LNCaP clone FGC (cell line): ENCODE results near the gene POLE.

Experiments used
- DNase-seq: peaks from one replicate; pipeline ENCODE4 v3.0.0-alpha.2; 2011; ENCODE audit warnings: low read depth
- H3K4me3 ChIP-seq: 2 replicates; pipeline ENCODE4 v1.5.1; 2011; ENCODE audit warnings: mild to moderate bottlenecking, low read depth, low read length, control low read depth
- TF ChIP-seq, protein P1 (sequence below): IDR thresholded peaks from 2 replicates; pipeline ENCODE4 v1.5.1; 2012; ENCODE audit warnings: mild to moderate bottlenecking; ENCODE audit not compliant: control insufficient read depth, insufficient read depth; ENCODE audit errors: extremely low read depth

The POLE gene

DNA sequence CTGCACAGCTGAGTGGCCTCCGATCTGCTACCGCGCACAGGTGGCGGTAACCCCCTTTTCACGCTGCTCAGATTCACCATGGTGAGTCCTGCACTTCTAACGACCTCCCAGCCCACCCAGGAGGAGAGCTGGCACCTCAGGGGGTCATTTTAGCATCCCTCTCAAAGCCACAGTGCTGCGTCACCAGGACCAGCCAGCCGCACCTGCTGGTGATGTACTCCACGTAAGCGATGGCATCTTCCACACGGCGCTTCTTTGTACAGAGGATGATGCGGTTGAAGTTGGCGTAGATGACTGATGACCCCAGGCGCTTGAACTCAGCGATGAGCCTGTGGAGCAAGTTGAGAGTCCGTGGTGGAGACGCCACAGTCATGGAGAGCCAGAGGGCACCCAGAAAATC lies 49.3 kb downstream of the POLE start:
- TF ChIP-seq, protein P1, sequence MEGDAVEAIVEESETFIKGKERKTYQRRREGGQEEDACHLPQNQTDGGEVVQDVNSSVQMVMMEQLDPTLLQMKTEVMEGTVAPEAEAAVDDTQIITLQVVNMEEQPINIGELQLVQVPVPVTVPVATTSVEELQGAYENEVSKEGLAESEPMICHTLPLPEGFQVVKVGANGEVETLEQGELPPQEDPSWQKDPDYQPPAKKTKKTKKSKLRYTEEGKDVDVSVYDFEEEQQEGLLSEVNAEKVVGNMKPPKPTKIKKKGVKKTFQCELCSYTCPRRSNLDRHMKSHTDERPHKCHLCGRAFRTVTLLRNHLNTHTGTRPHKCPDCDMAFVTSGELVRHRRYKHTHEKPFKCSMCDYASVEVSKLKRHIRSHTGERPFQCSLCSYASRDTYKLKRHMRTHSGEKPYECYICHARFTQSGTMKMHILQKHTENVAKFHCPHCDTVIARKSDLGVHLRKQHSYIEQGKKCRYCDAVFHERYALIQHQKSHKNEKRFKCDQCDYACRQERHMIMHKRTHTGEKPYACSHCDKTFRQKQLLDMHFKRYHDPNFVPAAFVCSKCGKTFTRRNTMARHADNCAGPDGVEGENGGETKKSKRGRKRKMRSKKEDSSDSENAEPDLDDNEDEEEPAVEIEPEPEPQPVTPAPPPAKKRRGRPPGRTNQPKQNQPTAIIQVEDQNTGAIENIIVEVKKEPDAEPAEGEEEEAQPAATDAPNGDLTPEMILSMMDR, result no peak
- DNase-seq, result no peak
- no peak overlapping the region for H3K4me3 ChIP-seq

DNA sequence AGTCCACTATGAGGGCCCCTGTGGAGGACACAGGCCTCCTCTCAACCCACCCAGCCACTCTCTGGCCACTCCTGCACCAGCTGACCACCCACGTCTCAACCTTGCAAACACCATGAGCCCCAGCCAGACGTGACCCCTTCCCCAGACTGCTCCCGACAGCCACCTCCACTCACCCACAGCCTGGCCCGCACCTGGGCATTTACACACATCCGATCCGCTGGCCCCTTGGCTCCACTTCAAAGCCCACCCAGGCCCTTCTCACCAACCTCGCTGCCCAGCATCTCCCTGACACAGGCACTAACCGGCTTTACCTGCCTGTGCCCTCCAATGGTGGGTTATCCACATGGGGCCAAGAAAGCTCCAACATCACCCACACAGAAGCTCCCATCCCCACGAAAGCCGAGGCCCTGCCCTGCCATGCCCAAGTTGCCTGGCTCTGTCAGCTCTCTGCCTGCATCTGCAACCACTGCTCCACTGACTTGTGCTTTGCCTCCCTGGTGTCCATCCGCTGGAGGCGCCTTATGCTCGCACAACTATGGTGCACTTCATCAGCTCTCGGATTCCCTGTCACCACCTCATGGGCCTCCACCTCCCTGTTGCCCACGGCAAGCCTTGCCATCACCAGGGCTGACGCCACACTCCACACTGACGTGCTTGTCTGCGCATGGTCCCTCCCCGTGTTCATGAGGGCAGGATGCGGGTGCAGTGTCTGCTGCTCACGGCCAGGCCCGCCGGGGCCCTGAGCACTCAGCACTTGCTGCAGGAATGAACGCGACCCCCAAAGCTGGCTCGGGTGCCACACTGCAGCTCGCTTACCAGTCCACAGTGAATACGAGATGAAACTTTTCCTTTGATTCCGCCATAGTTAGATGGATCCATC lies 51.8 kb downstream of the POLE start:
- TF ChIP-seq, protein P1, result no peak
- DNase-seq, result no peak
- no peak overlapping the region for H3K4me3 ChIP-seq

DNA sequence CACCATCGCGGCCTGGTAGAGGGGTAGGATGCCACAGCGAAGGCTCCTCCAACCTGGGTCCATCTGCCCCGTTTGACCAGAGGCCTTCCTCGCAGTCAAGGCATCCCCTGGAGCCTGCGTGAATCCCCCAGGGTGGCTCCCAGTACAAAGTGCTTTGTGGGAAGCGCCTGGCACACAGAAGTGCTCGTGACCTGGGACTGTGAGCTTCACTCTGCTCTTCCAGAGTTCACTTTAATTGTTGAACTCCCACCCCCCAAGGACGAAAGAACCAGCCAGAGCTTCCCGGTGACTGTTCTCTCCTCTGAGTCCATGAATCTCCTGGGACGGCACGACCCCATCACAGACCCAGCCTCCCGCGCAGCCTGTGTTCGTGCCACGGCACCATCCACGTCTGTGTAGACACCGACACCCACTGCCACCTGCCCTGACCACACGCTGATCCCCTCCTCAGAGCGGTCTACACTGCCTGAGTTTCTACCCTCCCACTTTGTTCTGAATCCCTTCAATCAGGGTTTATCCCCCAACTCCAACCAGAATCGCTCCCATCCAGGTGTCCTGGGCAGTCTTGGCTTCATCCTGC lies 52.6 kb downstream of the POLE start:
- TF ChIP-seq, protein P1, result no peak
- no peak for DNase-seq
- H3K4me3 ChIP-seq, result no peak overlapping the region

DNA sequence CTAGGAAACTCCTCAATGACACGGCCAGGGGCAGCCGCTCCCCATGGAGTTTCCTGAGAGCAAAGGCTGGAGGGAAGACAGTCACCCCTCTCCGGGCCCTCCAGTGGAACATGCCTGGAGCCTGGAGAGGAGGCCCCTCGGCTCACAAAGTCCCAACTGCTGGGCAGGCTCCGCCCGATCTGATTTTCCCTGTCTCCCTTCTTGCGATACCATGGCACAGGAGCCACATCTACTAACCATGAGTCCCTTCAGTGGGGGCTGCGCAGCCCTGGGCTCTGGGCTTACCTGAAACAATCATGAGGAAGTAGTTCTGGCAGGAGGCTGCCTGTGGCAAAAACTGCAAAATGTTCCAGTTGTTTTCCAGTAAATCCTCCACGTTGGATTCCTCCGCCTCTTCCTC lies 53.2 kb downstream of the POLE start:
- TF ChIP-seq, protein P1, result no peak
- DNase-seq, result no peak
- H3K4me3 ChIP-seq, result no peak overlapping the region

DNA sequence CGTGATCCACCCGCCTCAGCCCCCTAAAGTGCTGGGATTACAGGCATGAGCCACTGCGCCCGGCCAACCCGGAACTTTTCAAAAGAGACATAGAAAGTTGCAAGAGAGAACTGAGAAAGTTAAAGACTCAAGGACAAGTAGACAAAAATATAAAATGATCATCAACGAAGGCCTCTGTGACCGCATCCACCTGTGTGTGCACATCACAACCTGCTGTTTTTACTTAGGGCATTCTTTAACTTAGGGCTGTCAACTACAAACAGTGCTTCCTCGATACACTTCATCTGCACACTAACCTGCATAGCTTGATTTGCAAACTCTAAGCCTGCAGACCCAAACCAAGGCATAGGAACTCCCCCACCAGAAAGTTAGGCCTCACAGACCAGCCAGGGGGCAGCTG lies 53.7 kb downstream of the POLE start:
- TF ChIP-seq, protein P1, result no peak
- no peak for DNase-seq

DNA sequence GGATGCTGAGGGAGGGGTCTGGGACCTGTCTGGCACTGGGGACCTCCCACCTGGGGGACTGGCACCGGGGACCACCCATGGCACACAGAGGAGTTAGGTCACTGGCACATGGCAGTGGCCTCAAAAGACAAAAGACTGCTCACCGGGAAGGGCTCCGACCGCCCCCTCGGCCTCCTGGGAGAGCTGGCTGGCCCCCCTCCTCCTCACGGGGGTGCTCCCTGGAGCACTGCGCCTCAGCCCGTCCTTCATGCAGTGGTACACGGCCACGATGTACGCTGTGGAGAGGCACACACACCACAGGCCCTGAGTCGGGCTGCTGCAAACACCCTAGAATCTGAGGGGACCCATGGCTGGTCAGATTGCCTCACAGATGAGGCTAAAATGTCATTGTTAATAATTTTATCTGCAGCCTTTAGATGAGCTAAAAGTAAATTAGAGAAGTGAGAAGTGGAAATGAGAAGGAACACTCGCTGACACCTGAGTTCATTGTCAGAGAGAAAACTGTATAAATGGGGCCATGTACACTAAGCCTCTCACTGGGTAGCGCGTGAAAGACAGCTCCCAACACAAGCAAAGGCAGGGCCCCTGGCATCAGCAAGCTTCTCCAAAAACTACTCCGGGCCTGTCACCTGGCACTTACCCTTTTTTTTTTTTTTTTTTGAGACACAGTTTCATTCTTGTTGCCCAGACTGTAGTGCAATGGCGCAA lies 54.5 kb downstream of the POLE start:
- DNase-seq, result no peak
- TF ChIP-seq, protein P1, result no peak
- no peak overlapping the region for H3K4me3 ChIP-seq

More for the DNA sequence above, 53.7 kb downstream of the POLE start:
- no peak overlapping the region for H3K4me3 ChIP-seq
